GM21737 (cell line): ENCODE results near the gene FTSJ1.
"Not testable (repeated sequence)": the region's sequence is repeated elsewhere in the genome, so short reads cannot be mapped to it uniquely, and the experiment has no call there.

Experiments used
- ATAC-seq: cut with Tn5 transposase; IDR thresholded peaks from one replicate; pipeline ENCODE4 v1.9.1; 2021; ENCODE audit warnings: mild to moderate bottlenecking, moderate library complexity; ENCODE audit not compliant: unreplicated experiment

FTSJ1 gene

DNA sequence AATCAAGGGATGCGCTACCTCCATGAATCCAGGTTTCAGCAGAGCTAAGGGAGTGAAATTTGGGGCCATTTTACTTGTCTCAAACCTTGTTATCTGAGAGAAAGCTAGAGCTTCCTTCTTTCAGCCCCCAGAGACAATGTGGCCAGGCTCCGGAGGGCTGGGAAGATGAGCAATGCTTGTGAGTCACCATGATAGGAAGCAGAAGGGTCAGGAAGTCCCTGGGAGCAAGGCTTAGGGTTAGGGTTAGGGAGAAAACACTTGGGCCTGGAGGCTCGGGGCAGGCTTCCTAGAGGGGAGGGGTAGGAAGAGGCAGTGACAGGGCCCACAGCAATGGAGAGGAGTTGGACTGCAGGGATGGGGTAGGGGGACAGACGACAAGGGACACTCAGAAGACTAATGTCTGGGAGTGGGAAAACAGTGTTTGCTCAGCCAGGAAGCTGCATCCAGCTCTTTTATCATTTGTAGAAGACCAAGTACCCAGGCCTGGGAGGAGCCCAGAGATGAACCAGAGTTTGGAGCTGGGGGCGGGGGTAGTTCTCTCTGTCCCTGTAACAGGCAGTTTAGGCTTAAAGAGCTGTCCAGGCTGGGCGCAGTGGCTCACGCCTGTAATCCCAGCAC, 16.4 kb downstream of the FTSJ1 start:
- no peak for ATAC-seq

DNA sequence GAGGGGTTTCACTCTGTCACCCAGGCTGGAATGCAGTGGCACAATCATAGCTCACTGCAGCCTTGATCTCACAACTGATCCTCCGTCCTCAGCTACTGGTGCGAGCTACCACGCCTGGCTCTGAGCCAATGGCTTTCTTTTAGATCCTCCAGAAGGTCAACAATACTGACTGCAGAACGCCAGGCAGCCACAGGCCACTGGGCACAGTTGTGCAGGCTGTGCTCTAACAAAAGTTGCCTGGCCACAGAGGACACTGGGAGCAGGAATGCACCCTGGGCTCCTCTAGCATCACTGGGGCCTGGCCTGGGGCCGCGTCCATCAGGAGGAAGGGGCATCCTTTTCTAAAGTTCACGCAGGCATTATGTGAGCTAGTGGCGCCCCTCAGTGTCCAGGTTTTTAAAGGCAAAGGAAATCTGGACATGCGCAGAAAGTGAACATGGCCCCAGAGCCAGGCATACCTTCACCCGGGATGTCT, 17.9 kb downstream of the FTSJ1 start:
- no peak for ATAC-seq

DNA sequence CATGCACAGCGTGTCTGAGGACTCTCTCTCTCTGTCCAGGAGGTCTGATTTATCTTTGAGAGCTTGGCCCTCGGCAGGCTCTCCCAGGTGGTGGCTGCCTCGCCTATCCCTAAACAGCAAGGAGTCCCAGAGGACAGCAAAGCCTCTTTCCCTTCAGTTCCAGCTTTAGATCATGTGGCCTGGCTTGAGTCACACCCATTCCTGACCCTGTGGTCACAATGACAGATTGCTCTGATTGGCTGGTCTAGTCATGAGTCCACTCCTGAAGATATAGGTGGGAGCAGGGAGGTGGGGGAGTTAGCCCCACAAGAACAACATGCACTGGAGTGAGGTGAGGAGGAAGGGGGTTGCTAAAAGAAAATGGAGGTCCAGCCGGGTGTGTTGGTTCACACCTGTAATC, 20.7 kb downstream of the FTSJ1 start:
- no peak for ATAC-seq

DNA sequence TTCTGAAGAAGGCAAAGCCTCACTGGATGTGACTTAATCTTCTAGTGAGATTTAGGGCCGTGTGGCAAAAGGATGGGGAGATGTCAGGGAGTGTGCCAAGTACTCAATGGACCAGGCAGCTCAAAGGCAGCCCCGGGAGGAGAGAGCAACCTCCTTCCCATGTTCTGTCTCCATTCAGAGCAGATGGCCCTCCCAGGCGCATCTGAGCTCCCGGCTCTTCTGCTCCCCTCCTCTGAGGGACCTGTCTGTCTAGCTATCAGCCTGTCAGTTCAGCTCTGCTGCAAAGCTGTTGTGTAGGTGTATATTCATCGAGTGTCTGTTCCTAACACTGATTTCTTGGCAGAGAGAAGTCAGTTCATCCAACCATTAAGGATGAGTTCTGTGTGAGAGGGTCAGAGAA, 21.9 kb downstream of the FTSJ1 start:
- ATAC-seq, result no peak

DNA sequence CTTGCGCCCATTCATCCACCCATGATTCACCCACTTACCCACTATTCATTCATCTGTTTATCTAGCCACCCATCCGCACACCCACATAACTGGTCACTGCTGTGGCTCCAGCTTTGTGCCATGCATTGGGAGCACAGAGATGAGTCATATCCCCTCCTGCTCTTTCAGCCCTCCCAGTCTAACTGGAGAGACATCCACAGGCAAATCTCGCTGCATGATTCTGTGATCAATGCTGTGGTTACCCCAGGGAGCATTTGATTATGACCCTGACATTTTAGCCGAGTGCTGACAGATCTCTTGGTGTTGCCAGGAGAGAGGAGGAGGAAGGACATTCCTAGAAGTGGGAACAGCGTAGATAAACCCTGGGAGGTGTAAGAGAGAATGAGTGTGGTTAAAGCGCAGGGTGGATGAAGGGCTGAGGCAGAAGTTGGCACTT, 22.4 kb downstream of the FTSJ1 start:
- ATAC-seq, result no peak

DNA sequence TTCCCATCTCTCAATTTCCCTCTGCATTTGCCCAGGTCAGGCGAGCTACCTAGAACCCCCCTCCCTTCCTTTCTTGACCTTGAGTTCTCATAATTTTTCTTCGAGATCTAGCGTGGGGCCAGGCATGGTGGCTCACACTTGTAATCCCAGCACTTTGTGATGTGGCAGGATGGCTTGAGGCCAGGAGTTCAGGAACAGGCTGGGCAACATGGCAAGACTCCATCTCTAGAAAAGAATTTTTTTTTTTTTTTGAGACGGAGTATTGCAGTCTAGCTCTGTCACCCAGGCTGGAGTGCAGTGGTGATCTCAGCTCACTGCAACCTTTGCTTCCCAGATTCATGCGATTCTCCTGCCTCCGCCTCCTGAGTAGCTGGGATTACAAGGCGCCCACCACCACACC, 28.3 kb downstream of the FTSJ1 start:
- no peak for ATAC-seq

DNA sequence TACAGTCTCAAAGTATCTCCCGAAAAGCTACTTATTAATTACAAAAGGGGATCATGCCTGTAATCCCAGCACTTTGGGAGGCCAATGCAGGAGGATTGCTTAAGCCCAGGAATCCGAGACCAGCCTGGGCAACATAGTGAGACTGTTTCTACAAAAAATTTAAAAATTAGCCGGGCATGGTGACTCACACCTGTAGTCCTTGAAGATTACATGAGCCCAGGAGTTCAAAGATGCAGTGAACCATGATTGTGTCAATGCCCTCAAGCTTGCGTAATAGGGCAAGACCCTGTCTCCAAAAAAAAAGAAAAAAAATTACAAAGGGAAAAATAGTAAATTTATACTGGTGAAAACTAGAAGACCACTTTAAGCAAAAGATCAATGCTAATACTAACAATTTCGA, 29.5 kb downstream of the FTSJ1 start:
- no peak for ATAC-seq

DNA sequence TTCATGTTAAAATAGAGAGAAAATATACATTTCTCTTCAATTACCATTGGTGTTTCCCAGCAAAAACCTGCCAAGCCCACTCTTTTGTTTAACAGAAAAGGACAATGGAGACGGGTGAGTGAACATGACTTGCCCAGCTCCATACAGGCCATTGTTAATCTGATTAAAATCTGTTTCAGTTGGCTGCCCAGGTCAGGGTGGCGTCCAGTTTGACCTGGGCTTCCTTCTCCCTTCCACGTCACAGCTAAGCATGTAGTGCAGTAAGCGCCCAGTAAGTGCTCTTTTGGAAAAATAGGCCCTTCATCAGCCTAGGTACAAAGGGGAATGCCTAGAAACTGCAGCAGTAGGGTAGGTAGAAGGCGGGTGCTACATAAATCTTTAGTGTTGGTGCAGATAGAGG, 31.2 kb downstream of the FTSJ1 start:
- no peak for ATAC-seq

DNA sequence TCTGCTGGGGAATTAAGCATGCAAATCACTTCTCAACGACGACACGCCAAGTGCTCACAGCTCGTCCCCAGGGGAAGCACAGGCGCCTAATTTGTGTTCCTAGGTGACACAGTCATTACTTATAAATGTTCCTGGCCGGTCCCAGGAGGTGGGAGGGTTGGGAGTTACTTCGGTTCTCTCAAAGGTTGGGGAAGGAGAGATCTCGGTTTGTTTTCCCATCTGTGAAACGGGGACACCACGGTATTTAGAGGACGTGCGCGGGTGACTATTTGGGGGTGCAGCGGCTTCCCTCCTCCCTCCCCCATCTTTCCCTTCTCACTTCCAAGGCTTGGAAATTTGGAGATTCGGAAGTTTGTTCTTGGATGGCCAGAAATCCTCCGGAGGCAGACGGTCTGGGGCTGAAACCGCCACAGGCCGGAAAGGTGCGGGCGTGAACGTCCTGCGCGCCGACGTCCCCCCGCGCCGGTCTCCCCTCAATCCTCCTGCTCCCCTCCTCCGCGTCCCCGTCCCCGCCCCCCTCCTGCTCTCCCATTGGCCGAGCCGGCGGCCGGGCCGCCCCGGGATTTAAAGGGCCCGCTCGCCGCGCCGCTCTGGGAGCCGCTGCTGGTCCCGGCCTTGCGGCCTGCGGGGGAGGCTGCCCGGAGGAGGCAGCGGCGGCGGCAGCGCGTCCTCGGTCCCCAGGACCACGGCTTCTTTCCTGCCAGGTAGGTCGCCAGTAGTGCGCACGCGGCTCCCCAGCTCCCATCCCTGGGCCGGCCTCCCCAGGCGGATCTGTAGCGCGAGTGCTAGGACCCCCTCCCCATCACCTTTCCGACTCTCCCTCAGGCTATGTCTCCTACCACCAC, 32.6 kb downstream of the FTSJ1 start, which contains the start of gene PORCN:
Gene PORCN (plus strand): TSS at position 593 of the 845 bp plus-strand sequence. CDS start 829 bp downstream, outside the sequence.
- ATAC-seq, result peak; percentile 73

DNA sequence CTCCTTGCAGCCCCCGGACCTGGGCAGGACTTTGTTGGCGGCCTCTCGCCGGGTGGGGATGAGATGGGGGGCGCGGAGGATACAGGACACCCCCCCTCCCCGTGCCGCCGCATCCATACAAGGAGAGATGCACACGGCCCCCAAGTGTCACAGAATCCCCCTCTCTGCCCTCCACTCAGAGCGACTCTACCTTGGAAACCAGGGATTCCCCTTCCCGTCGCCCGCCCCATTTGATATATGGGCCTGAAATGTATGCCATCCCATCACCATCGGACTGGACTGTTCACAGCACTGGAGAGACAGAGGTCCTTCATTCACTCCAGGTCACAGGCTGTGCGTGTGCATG, 33.2 kb downstream of the FTSJ1 start:
- no peak for ATAC-seq

DNA sequence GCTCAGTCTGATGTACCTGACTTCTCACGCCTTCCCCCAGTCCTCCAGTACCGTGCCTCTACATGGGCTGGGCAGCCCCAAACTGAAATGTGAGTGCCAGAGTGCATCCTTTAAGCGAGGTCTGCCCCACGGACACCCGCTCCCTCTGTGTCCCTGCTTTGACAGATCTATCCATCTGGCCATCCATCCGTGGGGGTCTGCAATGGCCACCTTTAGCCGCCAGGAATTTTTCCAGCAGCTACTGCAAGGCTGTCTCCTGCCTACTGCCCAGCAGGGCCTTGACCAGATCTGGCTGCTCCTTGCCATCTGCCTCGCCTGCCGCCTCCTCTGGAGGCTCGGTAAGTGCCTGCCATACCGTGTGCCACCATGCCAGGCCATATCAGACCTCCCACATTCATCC, 33.6 kb downstream of the FTSJ1 start:
- ATAC-seq, result no peak

DNA sequence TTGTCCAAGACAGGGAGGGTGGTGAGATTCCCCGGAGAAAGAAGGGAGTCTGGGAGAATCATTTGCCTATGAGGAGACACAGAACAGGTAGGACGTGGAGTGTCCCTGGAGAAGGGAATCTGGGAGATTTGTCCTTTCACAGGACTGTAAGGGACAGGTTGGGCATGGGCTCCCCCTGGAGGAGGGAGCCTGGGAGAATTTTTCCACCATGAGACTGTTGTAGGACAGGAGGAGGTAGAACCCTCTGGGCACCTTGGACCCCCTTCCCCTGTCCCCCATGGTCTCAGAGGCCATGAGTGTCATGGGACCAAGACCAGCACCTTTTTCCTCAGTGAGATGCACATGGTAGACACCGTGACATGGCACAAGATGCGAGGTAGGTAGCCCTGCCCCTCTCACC, 35.6 kb downstream of the FTSJ1 start:
- no peak for ATAC-seq

DNA sequence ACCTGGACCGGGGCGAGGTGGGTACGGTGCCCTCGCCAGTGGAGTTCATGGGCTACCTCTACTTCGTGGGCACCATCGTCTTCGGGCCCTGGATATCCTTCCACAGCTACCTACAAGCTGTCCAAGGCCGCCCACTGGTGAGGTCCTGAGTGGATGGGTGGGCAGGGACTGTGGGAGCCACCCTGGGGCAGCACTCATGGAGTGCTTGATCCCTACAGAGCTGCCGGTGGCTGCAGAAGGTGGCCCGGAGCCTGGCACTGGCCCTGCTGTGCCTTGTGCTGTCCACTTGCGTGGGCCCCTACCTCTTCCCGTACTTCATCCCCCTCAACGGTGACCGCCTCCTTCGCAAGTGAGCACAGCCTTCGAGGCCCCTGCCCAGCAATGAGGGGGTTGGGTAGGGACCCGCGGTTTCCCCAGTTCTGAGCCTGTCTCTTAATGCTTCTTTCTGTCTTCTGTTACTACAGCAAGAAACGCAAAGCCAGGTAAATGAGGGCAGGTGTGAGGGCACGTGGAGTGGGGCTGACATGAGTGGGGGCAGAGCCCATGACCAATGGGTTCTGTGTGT, 36.5 kb downstream of the FTSJ1 start:
- ATAC-seq, result no peak

DNA sequence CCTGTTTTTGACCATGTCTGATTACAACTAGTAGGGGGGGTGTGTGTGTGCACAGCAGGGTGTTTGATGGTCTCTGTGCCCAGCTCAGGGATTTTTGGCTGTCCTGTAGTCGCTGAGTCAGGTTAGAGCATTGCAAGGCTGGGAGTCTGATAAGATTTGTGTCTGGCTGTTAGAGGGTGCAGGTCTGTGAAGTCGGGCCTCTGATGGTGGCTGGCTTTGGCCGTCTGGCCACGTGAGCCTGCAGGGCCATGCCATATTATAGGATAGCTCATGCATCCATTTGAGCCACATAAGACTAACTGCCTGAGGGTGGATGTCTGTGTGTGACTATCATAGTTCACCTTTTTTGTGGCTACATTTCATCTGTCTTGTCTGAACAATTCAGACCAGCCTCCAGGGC, 37.7 kb downstream of the FTSJ1 start:
- no peak for ATAC-seq

DNA sequence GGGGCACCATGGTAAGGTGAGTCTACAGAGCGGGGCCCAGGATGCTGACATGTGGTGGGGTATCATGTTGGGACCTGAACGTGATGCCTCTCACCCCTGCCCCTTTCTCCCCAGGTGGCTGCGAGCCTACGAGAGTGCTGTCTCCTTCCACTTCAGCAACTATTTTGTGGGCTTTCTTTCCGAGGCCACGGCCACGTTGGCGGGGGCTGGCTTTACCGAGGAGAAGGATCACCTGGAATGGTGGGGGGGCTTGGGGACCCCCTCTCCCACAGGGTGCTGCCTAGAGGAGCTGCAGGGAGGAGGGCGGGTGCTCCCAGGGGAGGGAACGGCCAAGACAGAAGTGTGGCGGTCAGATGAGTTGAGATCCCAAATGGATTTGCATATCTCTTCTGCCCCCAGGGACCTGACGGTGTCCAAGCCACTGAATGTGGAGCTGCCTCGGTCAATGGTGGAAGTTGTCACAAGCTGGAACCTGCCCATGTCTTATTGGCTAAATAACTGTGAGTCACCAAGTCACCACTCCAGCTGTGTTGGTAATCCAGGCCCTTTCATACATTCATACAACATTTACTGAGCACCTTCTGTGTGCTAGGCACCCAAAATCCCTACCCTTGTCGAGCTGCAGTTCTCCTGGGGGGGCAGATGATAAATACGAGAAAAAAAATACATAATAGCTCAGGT, 38.3 kb downstream of the FTSJ1 start:
- no peak for ATAC-seq

DNA sequence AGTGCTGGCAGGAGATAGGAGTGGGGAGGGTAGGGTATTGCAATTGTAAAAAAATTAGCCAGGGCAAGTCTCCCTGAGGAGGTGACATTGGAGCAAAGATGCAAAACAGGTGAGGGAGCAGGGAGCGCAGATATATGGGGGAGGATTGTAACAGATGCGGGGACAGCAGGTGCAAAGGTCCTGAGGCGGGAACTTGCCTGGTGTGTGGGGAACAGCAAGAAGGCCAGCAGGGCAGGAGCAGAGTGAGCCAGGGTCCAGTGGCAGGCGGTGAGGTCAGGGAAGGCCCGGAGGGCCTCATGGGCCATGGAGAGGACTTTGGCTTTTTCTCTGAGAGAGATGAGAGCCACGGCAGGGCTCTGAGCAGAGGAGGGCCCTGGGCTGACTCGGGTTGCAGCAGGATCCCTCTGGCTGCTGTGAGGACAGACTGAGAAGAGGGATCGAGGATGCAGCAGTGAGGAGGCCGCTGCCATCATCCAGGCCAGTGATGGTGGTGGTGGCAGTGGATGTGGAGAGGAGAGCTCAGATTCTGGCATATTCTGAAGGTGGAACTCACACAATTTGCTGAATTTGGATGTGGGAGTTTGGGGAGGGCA, 39.0 kb downstream of the FTSJ1 start:
- no peak for ATAC-seq

DNA sequence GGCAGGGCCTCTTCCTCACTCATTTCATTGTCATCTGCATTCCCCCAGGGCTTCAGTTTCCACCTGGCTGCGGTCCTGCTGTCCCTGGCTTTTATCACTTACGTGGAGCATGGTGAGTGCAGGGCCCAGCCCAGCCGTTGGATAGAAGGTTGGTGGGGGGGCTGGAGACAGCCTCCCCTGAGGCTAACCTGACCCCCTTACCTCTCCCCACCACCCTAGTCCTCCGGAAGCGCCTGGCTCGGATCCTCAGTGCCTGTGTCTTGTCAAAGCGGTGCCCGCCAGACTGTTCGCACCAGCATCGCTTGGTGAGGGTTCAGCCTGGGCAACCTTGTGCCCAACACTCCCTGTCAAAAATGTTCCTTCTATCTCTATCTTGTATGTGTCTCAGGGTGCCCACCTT, 39.8 kb downstream of the FTSJ1 start:
- ATAC-seq, result no peak

DNA sequence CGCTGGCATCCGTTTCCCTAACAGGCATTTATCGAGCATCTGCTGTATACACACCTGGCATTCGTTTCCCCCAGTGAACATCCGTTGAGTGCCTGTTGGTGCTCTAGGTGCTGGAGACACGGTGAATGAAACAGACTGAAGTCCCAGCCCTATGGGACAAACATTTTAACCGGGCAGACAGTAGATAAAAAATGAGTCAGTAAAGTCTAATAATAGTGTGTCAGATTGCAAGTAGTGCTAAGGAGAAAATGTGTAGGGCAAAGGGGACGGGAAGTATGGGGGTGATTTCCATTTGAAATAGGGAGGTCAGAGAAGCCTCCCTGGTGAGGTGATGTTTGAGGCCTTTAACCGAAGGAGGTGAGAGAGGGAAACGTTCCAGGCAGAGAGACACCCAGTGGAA, 40.3 kb downstream of the FTSJ1 start:
- ATAC-seq, result no peak

DNA sequence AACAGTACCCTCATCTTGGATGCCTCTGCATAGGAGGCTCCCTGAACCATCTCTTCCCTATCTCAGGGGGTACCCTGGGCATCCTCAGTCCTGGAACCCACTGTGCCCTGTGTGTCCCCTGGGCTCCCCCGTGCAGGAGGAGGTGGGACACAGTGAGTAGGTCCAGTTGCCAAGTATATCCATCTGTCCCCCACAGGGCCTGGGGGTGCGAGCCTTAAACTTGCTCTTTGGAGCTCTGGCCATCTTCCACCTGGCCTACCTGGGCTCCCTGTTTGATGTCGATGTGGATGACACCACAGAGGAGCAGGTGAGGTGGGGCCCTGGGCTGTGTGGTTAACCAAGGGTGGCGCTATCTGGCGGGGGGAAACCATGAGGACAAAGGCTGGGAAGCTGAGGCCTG, 41.0 kb downstream of the FTSJ1 start:
- ATAC-seq, result no peak

DNA sequence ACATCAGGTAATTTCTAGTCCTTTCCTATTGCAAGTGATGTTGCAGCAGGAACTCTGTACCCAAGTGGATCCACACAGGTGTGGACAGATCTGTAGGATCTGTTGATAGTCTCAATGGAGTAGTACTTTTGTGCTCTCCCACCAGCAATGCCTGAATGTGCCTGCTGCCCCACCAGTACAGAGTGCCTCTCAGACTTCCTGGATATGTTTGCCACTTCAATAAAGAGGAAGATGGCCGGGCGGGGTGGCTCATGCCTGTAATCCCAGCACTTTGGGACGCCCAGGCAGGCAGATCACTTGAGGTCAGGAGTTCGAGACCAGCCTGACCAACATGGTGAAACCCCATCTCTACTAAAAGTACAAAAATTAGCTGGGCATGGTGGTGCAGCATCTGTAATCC, 43.5 kb downstream of the FTSJ1 start:
- not testable (repeated sequence) for ATAC-seq

DNA sequence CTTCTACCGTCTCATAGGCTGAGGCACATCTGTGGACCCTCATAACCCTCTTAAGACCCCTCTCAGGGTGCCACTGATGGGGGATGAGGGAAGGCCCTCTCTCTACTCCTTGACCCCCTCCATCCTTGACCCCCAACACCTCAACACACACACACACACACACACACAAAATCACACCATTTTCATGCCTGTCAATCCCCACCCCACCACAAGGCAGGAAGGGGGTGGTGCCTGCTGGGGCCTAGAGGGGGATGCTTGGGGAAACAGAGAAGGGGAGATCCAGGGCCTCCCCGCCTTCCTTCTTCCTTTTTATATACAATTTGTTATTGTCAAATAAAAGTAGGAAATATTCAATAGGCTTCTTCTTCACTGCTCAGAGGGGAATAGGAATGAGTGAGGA, 44.5 kb downstream of the FTSJ1 start:
- no peak for ATAC-seq
